ENCODE data around the gene FTHL17. TPM values are rescaled to one million over a fixed set of nuclear protein-coding genes. Genes with fewer than 3 reads are reported as not detected.

The FTHL17 gene
- total and polyA plus RNA-seq, 2 experiments from 2014 or later = not detected

DNA sequence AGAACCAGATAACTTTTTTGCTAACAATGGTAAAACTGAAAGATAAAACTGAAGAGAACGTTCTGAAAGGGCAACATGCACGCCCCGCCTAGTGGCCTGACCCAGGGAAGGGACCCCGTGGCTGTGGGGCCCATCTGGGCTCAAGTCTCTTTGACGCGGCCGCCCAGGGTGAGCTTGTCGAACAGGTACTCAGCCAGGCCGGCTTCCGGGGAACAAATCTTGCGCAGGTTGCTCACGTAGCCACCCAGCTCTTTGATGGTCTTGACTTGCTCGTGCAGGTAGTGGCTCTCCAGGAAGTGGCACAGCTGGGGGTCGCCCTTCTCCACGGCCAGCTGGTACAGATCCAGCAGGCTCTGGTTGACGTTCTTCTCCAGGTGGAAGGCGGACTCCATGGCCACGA lies 579 bp downstream of the FTHL17 start:
- 67 to 70% methylated on average over 16 to 18 of the region's 18 CpGs for WGBS, 2 experiments (ENCODE audit: low coverage in 1 of 2, low lambda C conversion rate in 2 of 2, missing lambda C conversion rate in 2 of 2)
- H4K20me1 ChIP-seq (ENCODE audit: insufficient read depth) = no peaks in the 10 kb centered on the region
- H3K4me2 ChIP-seq (ENCODE audit: unreplicated experiment) = no peak overlapping the region
- H3K79me2 ChIP-seq (ENCODE audit: insufficient read depth) = no peaks in the 10 kb centered on the region
- TF ChIP-seq EZH2phosphoT487 (IDR thresholded peaks at IDR 0.05; ENCODE audit: insufficient read depth, low read depth) (no peak), EZH2 (IDR thresholded peaks at IDR 0.05; ENCODE audit: insufficient read depth, poor library complexity, severe bottlenecking) (no peak)
- no peaks in the 10 kb centered on the region for H3F3A ChIP-seq (ENCODE audit: insufficient read depth)
- no peaks in the 10 kb centered on the region for H3K27me3 ChIP-seq (replicated peaks; ENCODE audit: insufficient read depth)
- no peaks in the 10 kb centered on the region for H3K36me3 ChIP-seq (ENCODE audit: low read depth)
- no peak for DNase-seq
- no peaks in the 10 kb centered on the region for H3K9me2 ChIP-seq (ENCODE audit: insufficient read depth)
- no peaks in the 10 kb centered on the region for H3K4me1 ChIP-seq (ENCODE audit: insufficient read depth)
- no peak overlapping the region for H3K4me3 ChIP-seq
- no peak overlapping the region for H2AFZ ChIP-seq
- H3K9ac ChIP-seq = no peak overlapping the region
- in situ Hi-C loops (cut with MboI) = no loop called here
- H3K9me3 ChIP-seq (ENCODE audit: low read depth) = no peaks in the 10 kb centered on the region
- H3K27ac ChIP-seq = no peak overlapping the region

DNA sequence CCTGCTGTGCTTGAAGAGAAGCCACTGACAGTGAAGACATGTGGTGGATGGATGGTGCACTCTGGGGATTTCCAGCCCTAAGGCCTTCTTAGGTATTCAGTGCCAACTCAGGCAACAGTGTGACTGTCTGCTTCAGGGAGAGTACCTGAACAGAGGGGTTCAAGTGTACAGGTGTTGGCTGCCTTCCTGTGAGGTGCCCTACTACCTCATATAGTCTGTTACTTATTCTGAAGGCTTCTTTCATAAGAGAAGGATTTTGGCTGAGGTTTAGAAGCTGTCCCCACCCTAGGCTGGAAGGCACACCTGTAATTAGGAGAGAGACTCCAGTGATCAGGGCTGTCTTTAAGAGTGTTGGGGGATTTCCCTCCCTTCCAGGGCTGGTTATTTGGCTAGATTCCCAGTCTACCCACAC lies 1.8 kb downstream of the FTHL17 start:
- H3K4me3 ChIP-seq = no peak overlapping the region
- no peaks in the 10 kb centered on the region for H3F3A ChIP-seq (ENCODE audit: insufficient read depth)
- H3K9me2 ChIP-seq (ENCODE audit: insufficient read depth) = no peaks in the 10 kb centered on the region
- in situ Hi-C loops (cut with MboI) = no loop called here
- H3K4me1 ChIP-seq (ENCODE audit: insufficient read depth) = no peaks in the 10 kb centered on the region
- H3K9ac ChIP-seq = no peak overlapping the region
- no peak overlapping the region for H3K27ac ChIP-seq
- H3K27me3 ChIP-seq (replicated peaks; ENCODE audit: insufficient read depth) = no peaks in the 10 kb centered on the region
- no peak overlapping the region for H2AFZ ChIP-seq
- H3K9me3 ChIP-seq (ENCODE audit: low read depth) = no peaks in the 10 kb centered on the region
- no peaks in the 10 kb centered on the region for H3K36me3 ChIP-seq (ENCODE audit: low read depth)
- no peak for DNase-seq
- H4K20me1 ChIP-seq (ENCODE audit: insufficient read depth) = no peaks in the 10 kb centered on the region
- no peak for TF ChIP-seq EZH2phosphoT487 (IDR thresholded peaks at IDR 0.05; ENCODE audit: insufficient read depth, low read depth)
- TF ChIP-seq EZH2 (IDR thresholded peaks at IDR 0.05; ENCODE audit: insufficient read depth, poor library complexity, severe bottlenecking) = no peak
- H3K79me2 ChIP-seq (ENCODE audit: insufficient read depth) = no peaks in the 10 kb centered on the region
- no peak overlapping the region for H3K4me2 ChIP-seq (ENCODE audit: unreplicated experiment)

DNA sequence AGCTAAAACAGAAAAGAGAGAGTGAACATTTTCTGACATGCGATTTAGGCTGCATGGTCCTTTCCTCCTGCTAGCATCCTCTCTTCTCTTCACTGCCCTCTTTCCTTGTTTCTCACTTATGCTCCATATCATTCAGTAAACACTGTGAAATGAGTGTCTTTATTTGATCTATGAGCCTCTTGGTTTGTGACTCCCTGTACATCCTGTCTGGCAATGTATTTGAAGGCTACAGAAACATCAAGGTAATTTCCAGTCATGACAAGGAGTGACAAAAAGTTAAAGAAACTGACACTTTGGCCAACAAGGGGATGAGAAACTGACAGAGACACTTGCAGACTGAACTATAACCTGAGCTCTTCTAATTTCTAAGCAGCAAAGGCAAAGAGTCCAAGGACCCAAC lies 8.7 kb downstream of the FTHL17 start:
- Histone ChIP-seq H3K4me3 (no peak overlapping the region), H3K27me3 (replicated peaks; ENCODE audit: insufficient read depth) (no peaks in the 10 kb centered on the region), H3K9me2 (ENCODE audit: insufficient read depth) (no peaks in the 10 kb centered on the region), H3F3A (ENCODE audit: insufficient read depth) (no peaks in the 10 kb centered on the region), H3K4me1 (ENCODE audit: insufficient read depth) (no peaks in the 10 kb centered on the region), H3K9ac (no peak overlapping the region), H3K79me2 (ENCODE audit: insufficient read depth) (no peaks in the 10 kb centered on the region), H4K20me1 (ENCODE audit: insufficient read depth) (no peaks in the 10 kb centered on the region), H3K36me3 (ENCODE audit: low read depth) (no peaks in the 10 kb centered on the region), H3K27ac (no peak overlapping the region), H3K9me3 (ENCODE audit: low read depth) (no peaks in the 10 kb centered on the region), H2AFZ (no peak overlapping the region), H3K4me2 (ENCODE audit: unreplicated experiment) (no peak overlapping the region)
- TF ChIP-seq EZH2 (IDR thresholded peaks at IDR 0.05; ENCODE audit: insufficient read depth, poor library complexity, severe bottlenecking) (no peak), EZH2phosphoT487 (IDR thresholded peaks at IDR 0.05; ENCODE audit: insufficient read depth, low read depth) (no peak)
- in situ Hi-C loops (cut with MboI) = no loop called here
- 59 to 86% methylated on average over 1 of the region's 1 CpG for WGBS, 2 experiments (ENCODE audit: low coverage in 1 of 2, low lambda C conversion rate in 2 of 2, missing lambda C conversion rate in 2 of 2)
- no peak for DNase-seq

DNA sequence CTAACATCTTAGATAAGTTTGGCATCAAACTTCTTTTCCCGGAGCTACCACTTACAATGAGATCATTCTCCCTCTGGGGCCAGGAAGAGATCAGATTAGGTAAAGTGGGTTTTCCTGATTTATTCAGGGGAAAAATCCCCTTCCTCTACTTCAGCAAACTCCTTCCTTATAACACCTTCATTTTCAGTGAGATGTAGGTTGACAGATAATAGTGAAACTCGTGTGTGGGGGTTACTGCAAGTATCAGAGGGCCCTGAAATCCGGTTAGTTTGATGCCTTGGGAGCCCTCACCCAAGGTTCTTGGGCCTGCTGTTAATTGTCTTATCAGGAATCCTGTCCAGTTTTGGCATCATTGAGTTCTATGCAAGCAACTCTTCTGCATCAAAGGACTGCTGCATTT lies 10.8 kb downstream of the FTHL17 start:
- 33 to 37% methylated on average over 3 of the region's 3 CpGs for WGBS, 2 experiments (ENCODE audit: low coverage in 1 of 2, low lambda C conversion rate in 2 of 2, missing lambda C conversion rate in 2 of 2)
- no peaks in the 10 kb centered on the region for H3K4me1 ChIP-seq (ENCODE audit: insufficient read depth)
- H3K79me2 ChIP-seq (ENCODE audit: insufficient read depth) = no peaks in the 10 kb centered on the region
- H3K9me3 ChIP-seq (ENCODE audit: low read depth) = no peaks in the 10 kb centered on the region
- no peak overlapping the region for H3K27ac ChIP-seq
- no peak for DNase-seq
- no peaks in the 10 kb centered on the region for H3K9me2 ChIP-seq (ENCODE audit: insufficient read depth)
- no peaks in the 10 kb centered on the region for H3K27me3 ChIP-seq (replicated peaks; ENCODE audit: insufficient read depth)
- in situ Hi-C loops (cut with MboI) = no loop called here
- no peak overlapping the region for H3K4me2 ChIP-seq (ENCODE audit: unreplicated experiment)
- H3K9ac ChIP-seq = no peak overlapping the region
- no peaks in the 10 kb centered on the region for H3K36me3 ChIP-seq (ENCODE audit: low read depth)
- no peaks in the 10 kb centered on the region for H3F3A ChIP-seq (ENCODE audit: insufficient read depth)
- no peak overlapping the region for H3K4me3 ChIP-seq
- TF ChIP-seq EZH2 (IDR thresholded peaks at IDR 0.05; ENCODE audit: insufficient read depth, poor library complexity, severe bottlenecking) (no peak), EZH2phosphoT487 (IDR thresholded peaks at IDR 0.05; ENCODE audit: insufficient read depth, low read depth) (no peak)
- H2AFZ ChIP-seq = no peak overlapping the region
- no peaks in the 10 kb centered on the region for H4K20me1 ChIP-seq (ENCODE audit: insufficient read depth)

DNA sequence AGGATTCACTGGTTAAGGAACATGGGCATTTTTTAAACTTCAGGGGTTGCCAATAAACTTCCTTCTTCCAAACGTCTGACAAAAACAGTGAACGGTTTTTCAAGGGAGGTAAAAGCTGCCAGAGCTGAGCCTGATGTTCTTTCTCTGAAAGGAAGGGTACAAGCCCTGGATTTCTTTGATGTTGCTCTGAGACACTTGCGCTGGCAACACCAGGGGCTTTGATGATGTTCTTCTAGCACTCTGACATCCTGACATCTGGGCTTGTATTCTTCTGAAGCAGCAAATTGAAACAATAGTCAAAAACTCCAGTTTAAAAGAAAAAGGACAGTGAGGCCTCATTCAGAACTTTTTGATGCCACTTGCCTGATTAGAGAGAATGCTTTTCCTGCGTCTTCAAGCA lies 11.8 kb downstream of the FTHL17 start:
- Histone ChIP-seq H3K4me1 (ENCODE audit: insufficient read depth) (no peaks in the 10 kb centered on the region), H3F3A (ENCODE audit: insufficient read depth) (no peaks in the 10 kb centered on the region), H3K9me2 (ENCODE audit: insufficient read depth) (no peaks in the 10 kb centered on the region), H3K4me2 (ENCODE audit: unreplicated experiment) (no peak overlapping the region), H2AFZ (no peak overlapping the region), H3K9ac (no peak overlapping the region), H3K27me3 (replicated peaks; ENCODE audit: insufficient read depth) (no peaks in the 10 kb centered on the region), H3K9me3 (ENCODE audit: low read depth) (no peaks in the 10 kb centered on the region), H3K4me3 (no peak overlapping the region), H3K79me2 (ENCODE audit: insufficient read depth) (no peaks in the 10 kb centered on the region), H3K27ac (no peak overlapping the region), H3K36me3 (ENCODE audit: low read depth) (no peaks in the 10 kb centered on the region), H4K20me1 (ENCODE audit: insufficient read depth) (no peaks in the 10 kb centered on the region)
- no peak for TF ChIP-seq EZH2 (IDR thresholded peaks at IDR 0.05; ENCODE audit: insufficient read depth, poor library complexity, severe bottlenecking)
- TF ChIP-seq EZH2phosphoT487 (IDR thresholded peaks at IDR 0.05; ENCODE audit: insufficient read depth, low read depth) = no peak
- WGBS, 2 experiments (ENCODE audit: low coverage in 1 of 2, low lambda C conversion rate in 2 of 2, missing lambda C conversion rate in 2 of 2) = 4 to 6% methylated on average over 4 of the region's 4 CpGs
- no peak for DNase-seq
- in situ Hi-C loops (cut with MboI) = no loop called here
